SU-DHL-6 (cell line): Measurements from ENCODE around the gene AGRP.

ENCODE experiments used
- EZH2phosphoT487 ChIP-seq: fragments of 200-600 bp; sonication (generic), shearing (Covaris generic); conservative IDR thresholded peaks from 2 replicates; pipeline ENCODE4 v1.6.1; 2018; ENCODE audit warnings: mild to moderate bottlenecking, antibody characterized with exemption, low read length, moderate library complexity, mixed read lengths
- TF ChIP-seq, protein P1 (sequence below): fragments of 200-600 bp; sonication (generic); IDR thresholded peaks from one replicate; pipeline ENCODE4 v1.5.1; 2017; ENCODE audit warnings: antibody characterized with exemption, mild to moderate bottlenecking, low read length, moderate library complexity; ENCODE audit not compliant: insufficient read depth, poor library complexity, severe bottlenecking

DNA sequence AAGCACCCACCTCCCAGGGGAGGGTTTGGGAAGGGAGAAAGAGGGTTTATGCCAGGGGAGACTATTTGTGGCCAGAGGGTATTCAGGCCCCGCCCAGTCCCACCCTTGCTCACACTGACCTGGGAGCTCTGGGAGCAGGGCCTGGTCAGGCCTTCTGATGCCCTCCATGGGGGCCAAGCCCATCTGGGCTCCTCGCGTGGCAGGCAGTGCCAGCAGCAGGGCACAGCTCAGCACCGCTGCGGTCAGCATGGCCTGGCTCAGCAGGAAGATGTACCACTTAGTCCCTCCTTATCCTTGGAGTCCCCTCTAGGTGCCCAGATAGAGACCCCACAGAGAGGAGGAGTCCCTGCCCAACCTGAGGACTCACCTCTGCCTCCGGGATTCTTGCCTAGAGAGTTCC is at the start of gene AGRP:
- TF ChIP-seq, protein P1, sequence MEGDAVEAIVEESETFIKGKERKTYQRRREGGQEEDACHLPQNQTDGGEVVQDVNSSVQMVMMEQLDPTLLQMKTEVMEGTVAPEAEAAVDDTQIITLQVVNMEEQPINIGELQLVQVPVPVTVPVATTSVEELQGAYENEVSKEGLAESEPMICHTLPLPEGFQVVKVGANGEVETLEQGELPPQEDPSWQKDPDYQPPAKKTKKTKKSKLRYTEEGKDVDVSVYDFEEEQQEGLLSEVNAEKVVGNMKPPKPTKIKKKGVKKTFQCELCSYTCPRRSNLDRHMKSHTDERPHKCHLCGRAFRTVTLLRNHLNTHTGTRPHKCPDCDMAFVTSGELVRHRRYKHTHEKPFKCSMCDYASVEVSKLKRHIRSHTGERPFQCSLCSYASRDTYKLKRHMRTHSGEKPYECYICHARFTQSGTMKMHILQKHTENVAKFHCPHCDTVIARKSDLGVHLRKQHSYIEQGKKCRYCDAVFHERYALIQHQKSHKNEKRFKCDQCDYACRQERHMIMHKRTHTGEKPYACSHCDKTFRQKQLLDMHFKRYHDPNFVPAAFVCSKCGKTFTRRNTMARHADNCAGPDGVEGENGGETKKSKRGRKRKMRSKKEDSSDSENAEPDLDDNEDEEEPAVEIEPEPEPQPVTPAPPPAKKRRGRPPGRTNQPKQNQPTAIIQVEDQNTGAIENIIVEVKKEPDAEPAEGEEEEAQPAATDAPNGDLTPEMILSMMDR: no peak
- no peak for TF ChIP-seq EZH2phosphoT487
